Endothelial cell of umbilical vein (primary cell): ENCODE data around the gene RIMBP2. TPM values are rescaled to one million over a fixed set of nuclear protein-coding genes. Genes with fewer than 3 reads are reported as not detected.

Source experiments
- BruUV-seq: library from RNA; stranded (reverse); fragments of 400-500 nt; replicated peaks from 2 replicates; lab custom pipeline; 2021; lab: Mats Ljungman, UMichigan
- CTCF ChIA-PET: fragments of 300-600, 350-600 bp; sonication (Branson Sonifier 250); formaldehyde crosslinking; loops from one replicate; lab custom pipeline; 2021; ENCODE audit warnings: antibody characterized with exemption, inconsistent platforms; lab: Charles Lee
- POLR2A ChIA-PET: fragments of 300-600, 350-600 bp; sonication (Branson Sonifier 250); formaldehyde crosslinking; loops from one replicate; lab custom pipeline; 2021; ENCODE audit warnings: antibody characterized with exemption, inconsistent platforms; lab: Charles Lee
- DNase-seq: peaks from one replicate; pipeline ENCODE4 v3.0.0-alpha.2; 2011; ENCODE audit warnings: low read depth, low spot score
- FAIRE-seq: peaks from 2 replicates; lab custom pipeline; 2011; peaks lifted over from hg19 to GRCh38; lab: Jason Lieb, UNC
- H2AFZ ChIP-seq: 2 replicates; pipeline ENCODE4 v1.6.0; 2012; ENCODE audit warnings: low read depth, low read length, control low read depth, inconsistent platforms
- H3K27ac ChIP-seq: 2 replicates; pipeline ENCODE4 v1.5.1; 2011; ENCODE audit warnings: low read depth, mild to moderate bottlenecking, control low read depth, low read length, moderate library complexity; ENCODE audit not compliant: insufficient read depth
- H3K27me3 ChIP-seq, 2 experiments: 2 replicates each; pipeline versions ENCODE4 v1.6.0 to v1.6.1; 2011; ENCODE audit warnings: low read length in 2 of 2, mixed read lengths in 1 of 2; ENCODE audit not compliant: control insufficient read depth in 2 of 2, insufficient read depth in 2 of 2
- H3K36me3 ChIP-seq, 2 experiments: 2 replicates in 1 of 2; 3 replicates in 1 of 2; pipeline ENCODE4 v1.5.1; 2011; ENCODE audit warnings: low read length in 2 of 2, mild to moderate bottlenecking in 1 of 2, moderate library complexity in 1 of 2; ENCODE audit not compliant: control insufficient read depth in 2 of 2, insufficient read depth in 2 of 2; ENCODE audit errors: extremely low read depth in 1 of 2
- H3K4me1 ChIP-seq: 3 replicates; pipeline ENCODE4 v1.5.1; 2011; ENCODE audit warnings: mild to moderate bottlenecking, low read length; ENCODE audit not compliant: control insufficient read depth, insufficient read depth; ENCODE audit errors: extremely low read depth
- H3K4me2 ChIP-seq: 2 replicates; pipeline ENCODE4 v1.6.1; 2011; ENCODE audit warnings: low read length, control low read depth, mixed read lengths; ENCODE audit not compliant: insufficient read depth
- H3K4me3 ChIP-seq, 3 experiments: fragments of 200-600 bp in 1 of 3; sonication (generic), shearing (Covaris generic) in 1 of 3; replicated peaks in 1 of 3; 2 replicates each; pipeline ENCODE4 v1.5.1; 2011 to 2016; ENCODE audit warnings: control low read depth in 3 of 3, low read length in 3 of 3, mild to moderate bottlenecking in 2 of 3, inconsistent platforms in 1 of 3, low read depth in 1 of 3, moderate library complexity in 1 of 3; ENCODE audit not compliant: insufficient read depth in 1 of 3
- H3K79me2 ChIP-seq: 2 replicates; pipeline ENCODE4 v1.6.0; 2012; ENCODE audit warnings: low read length, inconsistent platforms; ENCODE audit not compliant: control insufficient read depth, insufficient read depth
- H3K9ac ChIP-seq: replicated peaks from 2 replicates; pipeline ENCODE3; 2011; ENCODE audit warnings: low read length, control low read depth; ENCODE audit not compliant: insufficient read depth; ENCODE audit errors: extremely low read depth
- H3K9me1 ChIP-seq: replicated peaks from 3 replicates; pipeline ENCODE4 v1.6.0; 2011; ENCODE audit warnings: mild to moderate bottlenecking, low read length; ENCODE audit not compliant: control insufficient read depth, insufficient read depth; ENCODE audit errors: extremely low read depth
- H3K9me3 ChIP-seq: replicated peaks from 2 replicates; pipeline ENCODE4 v1.5.1; 2012; ENCODE audit warnings: low read length, inconsistent platforms; ENCODE audit not compliant: control insufficient read depth, insufficient read depth
- H4K20me1 ChIP-seq: replicated peaks from 2 replicates; pipeline ENCODE3; 2011; ENCODE audit warnings: mild to moderate bottlenecking, low read length; ENCODE audit not compliant: control insufficient read depth, insufficient read depth; ENCODE audit errors: extremely low read depth
- FOS ChIP-seq: IDR thresholded peaks from 2 replicates; pipeline ENCODE4 v1.6.1; 2011; ENCODE audit warnings: mild to moderate bottlenecking, low read length, moderate library complexity, borderline replicate concordance; ENCODE audit not compliant: insufficient read depth
- JUN ChIP-seq: IDR thresholded peaks from 2 replicates; pipeline ENCODE4 v1.6.1; 2011; ENCODE audit warnings: borderline replicate concordance, low read depth; ENCODE audit not compliant: insufficient read length, insufficient read depth
- POLR2A ChIP-seq: IDR thresholded peaks from 2 replicates; pipeline ENCODE4 v1.6.1; 2012; ENCODE audit warnings: low read depth, mild to moderate bottlenecking, control low read depth, low read length
- dilution Hi-C: fragments of 300-500 bp; cut with MboI; formaldehyde crosslinking; loops from one replicate; pipeline ENCODE4 v1.15.0; 2019; ENCODE audit warnings: low sequenced_read_pairs; ENCODE audit not compliant: extremely low pct_ligation_motif_present
- intact Hi-C: fragments of 100-400 bp; cut with micrococcal nuclease; formaldehyde crosslinking; loops from one replicate; pipeline ENCODE4 v1.10.0; 2022
- polyA plus RNA-seq, 4 experiments: library from polyadenylated mRNA; depleted of rRNA in 3 of 4; stranded (reverse) in 3 of 4; unstranded in 1 of 4; fragments of >200 nt; gene quantifications; 2 replicates each; pipeline versions ENCODE4 v1.2.1 to v1.2.3, GENCODE V29; 2011 to 2012; ENCODE audit warnings: missing spikeins in 1 of 4
- total RNA-seq: library from RNA; stranded (reverse); gene quantifications from 2 replicates; pipeline ENCODE4 v1.2.3, GENCODE V29; 2021
- TF ChIP-seq, protein P1 (sequence below), 2 donors: IDR thresholded peaks; 1 replicate in 1 of 2; 2 replicates in 1 of 2; pipeline ENCODE4 v1.5.1; 2011; ENCODE audit warnings: low read length in 2 of 2, mild to moderate bottlenecking in 2 of 2, moderate library complexity in 2 of 2, control low read depth in 1 of 2, inconsistent platforms in 1 of 2, low read depth in 1 of 2; ENCODE audit not compliant: insufficient read depth in 1 of 2; ENCODE audit errors: extremely low read depth in 1 of 2
- TF ChIP-seq, protein P2 (sequence below): IDR thresholded peaks from 2 replicates; pipeline ENCODE4 v1.6.1; 2011; ENCODE audit not compliant: insufficient read depth, insufficient read length

Gene RIMBP2
- total and polyA plus RNA-seq, 2 donors (not counting 3 experiments of a cell fraction or from before 2014, with no cell fraction given), result 0.04 TPM; not detected in 1

DNA sequence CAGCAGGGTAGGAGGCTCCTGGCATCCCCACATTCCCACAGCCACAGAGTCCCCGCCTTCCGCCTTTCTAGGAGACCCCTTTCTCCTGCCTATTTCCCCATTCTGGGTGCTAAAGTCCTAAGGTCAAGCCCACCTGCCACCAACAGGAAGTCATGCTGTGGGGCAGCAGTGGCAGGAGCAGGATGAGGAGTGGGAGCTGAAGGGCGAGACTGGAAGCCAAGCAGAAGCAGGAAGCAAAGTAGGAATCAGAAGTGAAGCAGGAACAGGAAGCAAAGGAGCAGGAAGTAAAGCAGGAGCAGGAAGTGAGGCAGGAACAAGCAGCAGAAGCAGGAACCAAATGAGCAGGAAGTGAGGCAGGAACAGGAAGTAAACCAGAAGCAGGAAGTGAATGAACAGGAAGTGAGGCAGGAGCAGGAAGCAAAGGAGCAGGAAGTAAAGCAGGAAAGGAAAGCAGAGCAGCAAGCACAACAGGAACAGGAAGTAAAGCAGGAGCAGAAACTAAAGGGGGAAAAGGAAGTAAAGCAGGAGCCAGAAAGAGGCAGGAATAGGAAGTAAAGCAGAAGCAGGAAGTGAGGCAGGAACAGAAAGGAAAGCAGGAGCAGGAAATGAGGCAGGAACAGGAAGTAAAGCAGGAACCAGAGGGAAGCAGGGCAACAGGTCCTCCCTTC, 38.3 kb upstream of the RIMBP2 start:
- Histone ChIP-seq H3K4me3 (no peak overlapping the region), H3K27me3 (no peaks in the 10 kb centered on the region), H3K9ac (no peak overlapping the region), H3K4me2 (no peak overlapping the region), H3K9me1 (no peaks in the 10 kb centered on the region), H3K27ac (no peak overlapping the region), H3K4me1 (no peaks in the 10 kb centered on the region), H4K20me1 (no peaks in the 10 kb centered on the region), H3K9me3 (no peaks in the 10 kb centered on the region), H3K36me3 (no peaks in the 10 kb centered on the region), H2AFZ (no peak overlapping the region), H3K79me2 (no peaks in the 10 kb centered on the region)
- dilution Hi-C loops, result no loop called here
- intact Hi-C loops, result no loop called here
- TF ChIP-seq JUN (no peak), FOS (no peak), POLR2A (no peak)
- TF ChIP-seq, protein P1, sequence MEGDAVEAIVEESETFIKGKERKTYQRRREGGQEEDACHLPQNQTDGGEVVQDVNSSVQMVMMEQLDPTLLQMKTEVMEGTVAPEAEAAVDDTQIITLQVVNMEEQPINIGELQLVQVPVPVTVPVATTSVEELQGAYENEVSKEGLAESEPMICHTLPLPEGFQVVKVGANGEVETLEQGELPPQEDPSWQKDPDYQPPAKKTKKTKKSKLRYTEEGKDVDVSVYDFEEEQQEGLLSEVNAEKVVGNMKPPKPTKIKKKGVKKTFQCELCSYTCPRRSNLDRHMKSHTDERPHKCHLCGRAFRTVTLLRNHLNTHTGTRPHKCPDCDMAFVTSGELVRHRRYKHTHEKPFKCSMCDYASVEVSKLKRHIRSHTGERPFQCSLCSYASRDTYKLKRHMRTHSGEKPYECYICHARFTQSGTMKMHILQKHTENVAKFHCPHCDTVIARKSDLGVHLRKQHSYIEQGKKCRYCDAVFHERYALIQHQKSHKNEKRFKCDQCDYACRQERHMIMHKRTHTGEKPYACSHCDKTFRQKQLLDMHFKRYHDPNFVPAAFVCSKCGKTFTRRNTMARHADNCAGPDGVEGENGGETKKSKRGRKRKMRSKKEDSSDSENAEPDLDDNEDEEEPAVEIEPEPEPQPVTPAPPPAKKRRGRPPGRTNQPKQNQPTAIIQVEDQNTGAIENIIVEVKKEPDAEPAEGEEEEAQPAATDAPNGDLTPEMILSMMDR (IDR thresholded peaks at IDR 0.05; ENCODE audit: extremely low read depth in 1 of 2, insufficient read depth in 1 of 2, low read depth in 1 of 2, low read length in 2 of 2), result no peak
- TF ChIP-seq, protein P2, sequence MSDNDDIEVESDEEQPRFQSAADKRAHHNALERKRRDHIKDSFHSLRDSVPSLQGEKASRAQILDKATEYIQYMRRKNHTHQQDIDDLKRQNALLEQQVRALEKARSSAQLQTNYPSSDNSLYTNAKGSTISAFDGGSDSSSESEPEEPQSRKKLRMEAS, result no peak
- no TSS peak for BruUV-seq
- ChIA-PET POLR2A (no interaction called here), CTCF (no interaction called here)
- no peak for DNase-seq
- no peak for FAIRE-seq
